ENCODE measurements around the gene TAF1B.

TAF1B gene

GRCh38 chr2:9941996-9942390 lies 98.7 kb downstream of the TAF1B start:
- TF ChIP-seq GATA1 (IDR thresholded peaks at IDR 0.05; ENCODE audit: low read depth, low read length) (no peak), POLR2A (IDR thresholded peaks at IDR 0.05; ENCODE audit: low read length) (no peak)
- DNase-seq: no peak

- TF ChIP-seq POLR2A (IDR thresholded peaks at IDR 0.05; ENCODE audit: low read length) (no peak), GATA1 (IDR thresholded peaks at IDR 0.05; ENCODE audit: low read depth, low read length) (no peak)
- peak; percentile 71 to 85 for DNase-seq
Measured at GRCh38 chr2:9944330-9944758, 101.1 kb downstream of the TAF1B start.

GRCh38 chr2:9945596-9945995 lies 102.3 kb downstream of the TAF1B start:
- TF ChIP-seq GATA1 (IDR thresholded peaks at IDR 0.05; ENCODE audit: low read depth, low read length) (no peak), POLR2A (IDR thresholded peaks at IDR 0.05; ENCODE audit: low read length) (no peak)
- DNase-seq: no peak

GRCh38 chr2:9946076-9946475 lies 102.8 kb downstream of the TAF1B start:
- TF ChIP-seq GATA1 (IDR thresholded peaks at IDR 0.05; ENCODE audit: low read depth, low read length) (no peak), POLR2A (IDR thresholded peaks at IDR 0.05; ENCODE audit: low read length) (no peak)
- DNase-seq: no peak

GRCh38 chr2:9946818-9947217 lies 103.5 kb downstream of the TAF1B start:
- TF ChIP-seq POLR2A (IDR thresholded peaks at IDR 0.05; ENCODE audit: low read length): no peak
- no peak for TF ChIP-seq GATA1 (IDR thresholded peaks at IDR 0.05; ENCODE audit: low read depth, low read length)
- DNase-seq: no peak

GRCh38 chr2:9948721-9949120 lies 105.4 kb downstream of the TAF1B start:
- TF ChIP-seq GATA1 (IDR thresholded peaks at IDR 0.05; ENCODE audit: low read depth, low read length): no peak
- no peak for TF ChIP-seq POLR2A (IDR thresholded peaks at IDR 0.05; ENCODE audit: low read length)
- no peak for DNase-seq

GRCh38 chr2:9949239-9949991 lies 106.1 kb downstream of the TAF1B start:
- TF ChIP-seq GATA1 (IDR thresholded peaks at IDR 0.05; ENCODE audit: low read depth, low read length) (no peak), POLR2A (IDR thresholded peaks at IDR 0.05; ENCODE audit: low read length) (no peak)
- no peak for DNase-seq

- no peak for DNase-seq
- TF ChIP-seq GATA1 (IDR thresholded peaks at IDR 0.05; ENCODE audit: low read depth, low read length) (no peak), POLR2A (IDR thresholded peaks at IDR 0.05; ENCODE audit: low read length) (no peak)
Measured at GRCh38 chr2:9949992-9950520, 106.8 kb downstream of the TAF1B start.

- TF ChIP-seq POLR2A (IDR thresholded peaks at IDR 0.05; ENCODE audit: low read length) (no peak), GATA1 (IDR thresholded peaks at IDR 0.05; ENCODE audit: low read depth, low read length) (no peak)
- DNase-seq: peak in 1 of 2 experiments; percentile 77
Measured at GRCh38 chr2:9950521-9951271, 107.4 kb downstream of the TAF1B start.

GRCh38 chr2:9951272-9951521 lies 107.9 kb downstream of the TAF1B start:
- no peak for TF ChIP-seq GATA1 (IDR thresholded peaks at IDR 0.05; ENCODE audit: low read depth, low read length)
- no peak for TF ChIP-seq POLR2A (IDR thresholded peaks at IDR 0.05; ENCODE audit: low read length)
- DNase-seq: no peak

GRCh38 chr2:9951522-9952285 lies 108.4 kb downstream of the TAF1B start, which contains the start of gene GRHL1:
Gene GRHL1, plus strand, starts transcription at chr2:9951693. Its CDS starts 141 bp downstream, at chr2:9951834.
- TF ChIP-seq POLR2A (IDR thresholded peaks at IDR 0.05; ENCODE audit: low read length): no peak
- no peak for TF ChIP-seq GATA1 (IDR thresholded peaks at IDR 0.05; ENCODE audit: low read depth, low read length)
- peak; percentile 95 to 98 for DNase-seq

- TF ChIP-seq GATA1 (IDR thresholded peaks at IDR 0.05; ENCODE audit: low read depth, low read length) (no peak), POLR2A (IDR thresholded peaks at IDR 0.05; ENCODE audit: low read length) (no peak)
- DNase-seq: peak; percentile 28 to 72
Measured at GRCh38 chr2:9952286-9952737, 109.0 kb downstream of the TAF1B start.

GRCh38 chr2:9952856-9953503 lies 109.7 kb downstream of the TAF1B start:
- no peak for TF ChIP-seq GATA1 (IDR thresholded peaks at IDR 0.05; ENCODE audit: low read depth, low read length)
- TF ChIP-seq POLR2A (IDR thresholded peaks at IDR 0.05; ENCODE audit: low read length): no peak
- peak in 1 of 2 experiments; percentile 37 for DNase-seq

Measured in erythroblast (primary cell).